Mononuclear cell (primary cell): ENCODE results near the gene CHST1. TPM values are rescaled to one million over a fixed set of nuclear protein-coding genes. Genes with fewer than 3 reads are reported as not detected.

ENCODE experiments used
- H3K27me3 ChIP-seq: 2 replicates; pipeline ENCODE4 v1.6.0; 2011; ENCODE audit warnings: low read length, control low read depth; ENCODE audit not compliant: insufficient read depth
- H3K4me1 ChIP-seq: 2 replicates; pipeline ENCODE4 v1.5.1; 2011; ENCODE audit warnings: mild to moderate bottlenecking, low read length, control low read depth; ENCODE audit not compliant: insufficient read depth
- H3K4me3 ChIP-seq: 2 replicates; pipeline ENCODE4 v1.5.1; 2011; ENCODE audit warnings: mild to moderate bottlenecking, low read length, moderate library complexity
- H3K9me3 ChIP-seq: 2 replicates; pipeline ENCODE4 v1.5.1; 2011; ENCODE audit warnings: low read depth, mild to moderate bottlenecking, control low read depth, low read length
- total RNA-seq: library from RNA; depleted of rRNA; stranded (reverse); fragments of >200 nt; gene quantifications from one replicate; pipeline ENCODE4 v1.2.3, GENCODE V29; 2012

CHST1 gene, protein sequence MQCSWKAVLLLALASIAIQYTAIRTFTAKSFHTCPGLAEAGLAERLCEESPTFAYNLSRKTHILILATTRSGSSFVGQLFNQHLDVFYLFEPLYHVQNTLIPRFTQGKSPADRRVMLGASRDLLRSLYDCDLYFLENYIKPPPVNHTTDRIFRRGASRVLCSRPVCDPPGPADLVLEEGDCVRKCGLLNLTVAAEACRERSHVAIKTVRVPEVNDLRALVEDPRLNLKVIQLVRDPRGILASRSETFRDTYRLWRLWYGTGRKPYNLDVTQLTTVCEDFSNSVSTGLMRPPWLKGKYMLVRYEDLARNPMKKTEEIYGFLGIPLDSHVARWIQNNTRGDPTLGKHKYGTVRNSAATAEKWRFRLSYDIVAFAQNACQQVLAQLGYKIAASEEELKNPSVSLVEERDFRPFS
- total RNA-seq, result not detected

DNA sequence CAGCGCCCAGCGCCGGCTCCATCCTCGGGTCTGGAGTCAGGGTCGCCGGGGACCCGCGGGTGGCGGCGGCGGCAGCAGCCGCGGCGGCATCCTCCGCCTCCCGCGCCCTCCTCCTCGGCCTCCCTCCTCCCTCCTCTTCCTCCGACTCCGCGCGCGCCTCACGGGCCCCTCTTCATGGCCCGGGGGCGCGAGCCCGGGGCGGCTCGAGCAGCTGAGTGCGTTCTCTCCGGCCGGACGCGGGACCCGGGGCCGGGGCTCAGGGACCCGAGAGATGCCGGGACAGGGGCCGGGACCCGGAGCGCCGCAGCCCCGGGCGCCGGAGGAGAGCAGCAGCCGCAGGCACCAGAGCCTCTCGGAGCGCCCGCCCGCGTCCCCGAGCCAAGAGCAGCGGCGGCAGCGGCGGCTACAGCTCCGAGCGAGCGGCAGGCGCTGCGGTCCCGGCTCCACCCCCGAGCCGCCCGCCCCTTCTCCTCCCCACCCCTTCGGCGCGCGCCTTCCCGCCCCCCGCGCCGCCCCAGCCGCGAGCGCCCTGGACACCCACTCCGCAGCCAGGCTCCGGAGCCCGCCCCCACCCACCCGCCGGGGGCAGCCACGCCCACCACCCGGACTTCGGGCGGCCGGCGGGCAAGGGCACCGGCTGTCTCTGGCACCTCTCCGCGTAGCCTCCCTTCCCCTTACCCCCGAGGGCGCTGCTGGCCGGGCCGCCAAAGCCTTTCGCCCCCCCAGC, at the start of gene CHST1:
Gene CHST1 (minus strand): TSS at position 417 of the 727 bp plus-strand sequence. CDS start 14,699 bp downstream, outside the sequence.
- no peak within 1 kb of the TSS for H3K4me3 ChIP-seq
- H3K4me1 ChIP-seq, result peaks cover 3% of the 10 kb centered on the region
- peaks cover 53% of the 10 kb centered on the region for H3K27me3 ChIP-seq
- H3K9me3 ChIP-seq, result no peaks in the 10 kb centered on the region

DNA sequence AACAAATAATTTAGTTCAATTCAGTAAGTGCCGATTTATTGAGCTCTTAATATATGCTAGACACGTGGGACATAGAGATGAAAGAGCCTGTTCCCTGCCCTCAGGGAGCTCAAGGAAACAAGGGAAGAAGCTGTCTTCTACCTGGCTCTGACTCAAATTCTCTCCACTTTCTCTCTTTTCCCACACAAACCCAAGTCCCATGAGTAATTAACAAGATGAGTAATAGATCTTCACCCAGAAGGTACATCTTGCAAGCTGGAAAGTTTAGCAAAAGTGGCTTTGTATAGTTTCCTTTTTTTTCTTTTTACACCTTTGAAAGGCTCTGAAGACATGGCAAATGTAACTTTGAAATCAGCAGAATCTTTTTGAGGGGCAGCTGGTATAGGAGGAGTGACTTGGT, 48.2 kb upstream of the CHST1 start:
- Histone ChIP-seq H3K27me3 (peaks cover 4% of the 10 kb centered on the region), H3K9me3 (no peaks in the 10 kb centered on the region), H3K4me3 (no peak overlapping the region), H3K4me1 (no peaks in the 10 kb centered on the region)

- no peaks in the 10 kb centered on the region for H3K4me1 ChIP-seq
- no peak overlapping the region for H3K4me3 ChIP-seq
Measured at GRCh38 chr11:45710561-45710960, 45.1 kb upstream of the CHST1 start.

DNA sequence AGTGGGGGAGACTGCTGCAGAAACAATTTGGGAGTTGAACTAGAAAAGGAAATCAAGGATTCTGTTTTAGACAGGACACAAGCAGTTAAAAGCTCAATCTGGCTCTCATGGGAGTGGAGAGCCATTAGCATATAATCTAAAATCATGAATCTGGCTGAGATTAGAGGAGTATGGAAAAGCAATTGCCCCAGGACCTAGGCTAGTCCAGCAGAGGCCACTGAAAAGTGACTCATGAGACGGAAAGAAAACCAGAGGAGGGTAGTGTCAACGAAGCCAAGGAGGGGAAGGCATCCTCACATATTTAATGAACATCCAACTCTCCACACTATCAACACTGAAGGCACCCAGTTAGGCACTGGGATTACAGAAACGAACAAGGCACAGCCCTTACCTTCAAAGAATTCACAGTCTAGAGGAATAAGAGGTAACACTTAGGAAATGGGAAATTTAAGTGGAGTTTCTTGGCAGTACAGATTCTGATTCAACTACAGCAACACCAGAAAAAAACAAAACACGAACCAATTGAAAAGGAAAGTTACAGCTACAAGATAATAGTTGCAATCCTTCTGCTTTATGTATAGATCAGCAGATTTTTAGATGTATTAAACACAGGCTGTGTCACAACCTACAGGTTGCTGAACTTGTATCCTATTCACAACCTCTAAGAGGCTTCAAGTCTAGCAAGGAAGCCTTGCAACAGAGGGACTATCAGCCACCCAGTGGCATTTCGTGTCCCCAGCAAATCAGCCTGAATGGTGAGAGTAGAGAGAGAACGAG, 43.7 kb upstream of the CHST1 start:
- H3K4me1 ChIP-seq, result no peaks in the 10 kb centered on the region
- H3K27me3 ChIP-seq, result peaks cover 7% of the 10 kb centered on the region
- no peaks in the 10 kb centered on the region for H3K9me3 ChIP-seq
- no peak overlapping the region for H3K4me3 ChIP-seq

More at GRCh38 chr11:45710561-45710960, 45.1 kb upstream of the CHST1 start:
- Histone ChIP-seq H3K27me3 (peaks cover 7% of the 10 kb centered on the region), H3K9me3 (no peaks in the 10 kb centered on the region)

GRCh38 chr11:45704635-45705034, 39.2 kb upstream of the CHST1 start:
- Histone ChIP-seq H3K4me3 (no peak overlapping the region), H3K27me3 (peaks cover 7% of the 10 kb centered on the region), H3K4me1 (no peaks in the 10 kb centered on the region), H3K9me3 (no peaks in the 10 kb centered on the region)

DNA sequence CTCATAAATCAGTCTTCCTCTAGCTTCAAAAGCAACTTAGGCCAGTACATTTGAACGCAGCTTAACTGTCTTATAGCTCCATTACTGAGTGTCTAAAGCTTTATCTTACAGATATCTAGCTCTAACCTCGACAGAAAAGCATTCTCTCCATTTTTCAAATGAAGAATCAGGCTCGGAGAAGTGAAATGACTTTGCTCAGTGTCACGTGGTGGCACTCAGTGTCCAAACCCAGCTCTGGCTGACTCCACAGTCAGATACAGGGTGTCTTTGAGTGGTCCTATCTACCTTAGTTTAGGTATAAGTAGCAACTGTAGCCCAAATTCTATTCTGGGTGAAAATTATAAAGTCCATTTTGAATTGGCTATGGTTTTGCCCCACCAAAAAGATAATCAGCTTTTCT, 38.7 kb upstream of the CHST1 start:
- H3K4me1 ChIP-seq, result no peaks in the 10 kb centered on the region
- H3K4me3 ChIP-seq, result no peak overlapping the region
- H3K27me3 ChIP-seq, result peaks cover 7% of the 10 kb centered on the region
- no peaks in the 10 kb centered on the region for H3K9me3 ChIP-seq

GRCh38 chr11:45702511-45702910, 37.1 kb upstream of the CHST1 start:
- Histone ChIP-seq H3K4me1 (no peaks in the 10 kb centered on the region), H3K9me3 (no peaks in the 10 kb centered on the region), H3K27me3 (peaks cover 2% of the 10 kb centered on the region), H3K4me3 (no peak overlapping the region)

GRCh38 chr11:45698777-45699497, 33.5 kb upstream of the CHST1 start:
- Histone ChIP-seq H3K9me3 (no peaks in the 10 kb centered on the region), H3K27me3 (no peaks in the 10 kb centered on the region), H3K4me1 (no peaks in the 10 kb centered on the region), H3K4me3 (no peak overlapping the region)

GRCh38 chr11:45692808-45693453, 27.5 kb upstream of the CHST1 start:
- Histone ChIP-seq H3K9me3 (no peaks in the 10 kb centered on the region), H3K27me3 (no peaks in the 10 kb centered on the region), H3K4me3 (no peak overlapping the region), H3K4me1 (no peaks in the 10 kb centered on the region)

DNA sequence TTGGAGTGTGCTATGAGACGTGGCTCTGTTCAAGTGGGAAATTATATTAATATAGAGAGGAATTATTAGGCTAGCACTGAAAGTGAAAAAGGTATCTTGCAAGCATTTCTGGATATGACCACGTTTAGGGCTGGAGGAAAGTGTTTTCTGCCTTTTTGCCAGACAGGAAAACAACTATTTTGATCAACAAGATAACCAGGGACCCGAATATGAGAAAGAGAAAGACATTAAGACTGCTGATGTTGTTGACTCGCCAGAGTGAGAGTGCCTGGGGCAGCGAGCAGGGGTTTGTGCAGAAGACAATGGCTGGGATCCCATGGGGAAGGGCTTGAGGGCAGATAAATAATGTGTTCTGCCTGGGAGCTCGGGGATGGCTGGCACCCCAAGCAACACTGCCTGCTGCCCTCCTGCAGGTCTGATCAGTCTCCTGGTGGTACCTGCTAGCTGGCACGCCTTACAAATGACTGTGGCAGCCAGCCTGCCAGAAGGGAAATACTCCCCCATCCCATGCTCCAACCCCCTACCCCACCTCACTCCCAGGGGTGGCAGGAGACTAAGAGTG, 23.1 kb upstream of the CHST1 start:
- H3K9me3 ChIP-seq, result no peaks in the 10 kb centered on the region
- H3K4me1 ChIP-seq, result no peaks in the 10 kb centered on the region
- no peak overlapping the region for H3K4me3 ChIP-seq
- no peaks in the 10 kb centered on the region for H3K27me3 ChIP-seq

GRCh38 chr11:45687836-45688235, 22.4 kb upstream of the CHST1 start:
- Histone ChIP-seq H3K27me3 (no peaks in the 10 kb centered on the region), H3K4me3 (no peak overlapping the region), H3K4me1 (no peaks in the 10 kb centered on the region), H3K9me3 (no peaks in the 10 kb centered on the region)

DNA sequence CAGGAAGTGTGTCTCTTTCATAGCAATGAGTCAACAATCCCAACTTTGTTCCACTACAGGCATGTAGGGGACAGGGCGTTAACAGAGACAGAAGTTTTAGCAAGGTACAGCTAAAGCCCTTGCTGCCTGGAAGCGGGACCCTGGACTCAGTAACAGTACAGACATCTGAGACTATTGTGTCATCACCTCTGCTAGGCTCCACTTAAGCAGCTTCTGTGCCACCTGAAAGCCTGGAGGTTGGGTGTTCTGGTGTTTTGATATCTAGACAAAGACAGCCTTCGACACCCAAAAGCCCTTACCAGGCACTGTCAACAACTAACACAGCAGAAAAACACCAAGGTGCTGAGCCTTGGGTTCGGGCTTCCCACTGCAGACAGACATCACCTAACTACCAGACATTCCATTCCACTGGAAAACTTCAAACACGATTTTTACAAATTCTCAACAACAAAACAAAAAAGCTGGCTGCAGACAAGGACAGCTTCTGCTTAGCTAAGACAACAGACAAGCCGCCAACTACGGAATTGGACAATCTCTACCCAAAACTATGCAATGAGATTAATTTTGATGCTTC, 20.6 kb upstream of the CHST1 start:
- Histone ChIP-seq H3K27me3 (no peaks in the 10 kb centered on the region), H3K9me3 (no peaks in the 10 kb centered on the region), H3K4me1 (no peaks in the 10 kb centered on the region), H3K4me3 (no peak overlapping the region)

DNA sequence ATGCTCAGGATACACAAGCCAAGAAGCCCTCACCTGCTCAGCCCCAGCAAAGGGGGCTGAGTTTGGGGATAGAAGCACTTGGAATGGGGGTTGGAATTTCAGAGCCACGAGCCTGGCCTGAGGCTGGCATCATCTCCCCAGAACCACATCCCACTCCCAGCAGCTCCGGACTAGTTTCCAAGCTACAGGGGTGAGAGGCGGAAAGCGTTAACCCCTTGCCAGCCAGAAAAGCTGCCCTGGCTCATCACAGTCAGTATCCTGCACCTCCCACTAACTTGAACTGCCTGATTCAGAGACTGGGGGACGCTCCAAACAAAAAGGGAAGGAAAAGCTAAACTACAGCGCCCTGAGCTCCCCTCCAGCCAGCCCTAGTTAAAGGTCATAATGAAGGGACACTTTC, 19.0 kb upstream of the CHST1 start:
- Histone ChIP-seq H3K9me3 (no peaks in the 10 kb centered on the region), H3K27me3 (no peaks in the 10 kb centered on the region), H3K4me1 (no peaks in the 10 kb centered on the region), H3K4me3 (no peak overlapping the region)
